ENCODE measurements around the gene DGKI. TPM values are rescaled to one million over a fixed set of nuclear protein-coding genes. Genes with fewer than 3 reads are reported as not detected.

The DGKI gene
- total RNA-seq, 1 experiment from 2014 or later = 0.15 TPM

GRCh38 chr7:137873979-137874777 is 27.4 kb upstream of the DGKI start:
- TF ChIP-seq YY1 (IDR thresholded peaks at IDR 0.05; ENCODE audit: extremely low read depth, insufficient replicate concordance, low read depth, low read length) (no peak), CBX3 (IDR thresholded peaks at IDR 0.05; ENCODE audit: low read depth) (no peak)
- DNase-seq (ENCODE audit: low read depth, low spot score) (no peak), ATAC-seq (no peak)
- Histone ChIP-seq H3K4me2 (ENCODE audit: low read length) (no peak overlapping the region), H3K9ac (ENCODE audit: low read length) (no peak overlapping the region), H3K4me3 (replicated peaks in 1 of 2; ENCODE audit: low read depth in 1 of 2, low read length in 2 of 2) (no peak overlapping the region), H3K79me2 (ENCODE audit: insufficient read depth, low read length) (no peaks in the 10 kb centered on the region), H4K20me1 (ENCODE audit: insufficient read depth) (no peaks in the 10 kb centered on the region), H3K27ac (ENCODE audit: low read depth, low read length) (no peak overlapping the region), H3K9me3 (ENCODE audit: control insufficient read depth in 1 of 2, insufficient read depth in 1 of 2, low read depth in 1 of 2, low read length in 2 of 2) (no peaks in the 10 kb centered on the region), H3K4me1 (ENCODE audit: control insufficient read depth in 1 of 2, insufficient read depth in 2 of 2, low read length in 2 of 2) (no peaks in the 10 kb centered on the region), H2AFZ (ENCODE audit: low read depth, low read length, poor library complexity, severe bottlenecking) (no peak overlapping the region), H3K9me2 (ENCODE audit: insufficient read depth) (no peaks in the 10 kb centered on the region), H3K36me3 (ENCODE audit: control insufficient read depth in 1 of 2, insufficient read depth in 2 of 2, low read length in 2 of 2) (no peaks in the 10 kb centered on the region; a peak in 2 of 4 replicates), H3K27me3 (ENCODE audit: insufficient read depth, low read length) (no peaks in the 10 kb centered on the region)
- intact Hi-C loops (cut with micrococcal nuclease) = no loop called here
- RAD21 ChIA-PET (ENCODE audit: low non-redundant PET in 1 of 2, low total read pairs in 2 of 2, uncharacterized antibody in 2 of 2, unreplicated experiment in 2 of 2) = no interaction called here
- POLR2A ChIA-PET = no interaction called here
- BruUV-seq (replicated peaks) = no TSS peak
- CTCF ChIA-PET = no interaction called here

- H3K4me3 ChIP-seq (replicated peaks in 1 of 2; ENCODE audit: low read depth in 1 of 2, low read length in 2 of 2) = no peak overlapping the region
- H3K27ac ChIP-seq (ENCODE audit: low read depth, low read length) = no peak overlapping the region
- H3K9ac ChIP-seq (ENCODE audit: low read length) = no peak overlapping the region
- POLR2A ChIA-PET = no interaction called here
- H3K4me1 ChIP-seq (ENCODE audit: control insufficient read depth in 1 of 2, insufficient read depth in 2 of 2, low read length in 2 of 2) = no peaks in the 10 kb centered on the region
- H3K79me2 ChIP-seq (ENCODE audit: insufficient read depth, low read length) = no peaks in the 10 kb centered on the region
- DNase-seq (ENCODE audit: low read depth, low spot score) (no peak), ATAC-seq (no peak)
- H3K9me3 ChIP-seq (ENCODE audit: control insufficient read depth in 1 of 2, insufficient read depth in 1 of 2, low read depth in 1 of 2, low read length in 2 of 2) = no peaks in the 10 kb centered on the region
- no peak overlapping the region for H2AFZ ChIP-seq (ENCODE audit: low read depth, low read length, poor library complexity, severe bottlenecking)
- RAD21 ChIA-PET (ENCODE audit: low non-redundant PET in 1 of 2, low total read pairs in 2 of 2, uncharacterized antibody in 2 of 2, unreplicated experiment in 2 of 2) = no interaction called here
- no peaks in the 10 kb centered on the region for H3K9me2 ChIP-seq (ENCODE audit: insufficient read depth)
- no peaks in the 10 kb centered on the region for H4K20me1 ChIP-seq (ENCODE audit: insufficient read depth)
- BruUV-seq (replicated peaks) = no TSS peak
- H3K27me3 ChIP-seq (ENCODE audit: insufficient read depth, low read length) = no peaks in the 10 kb centered on the region
- intact Hi-C loops (cut with micrococcal nuclease) = no loop called here
- no peaks in the 10 kb centered on the region; a peak in 1 of 4 replicates for H3K36me3 ChIP-seq (ENCODE audit: control insufficient read depth in 1 of 2, insufficient read depth in 2 of 2, low read length in 2 of 2)
- no peak overlapping the region for H3K4me2 ChIP-seq (ENCODE audit: low read length)
- CTCF ChIA-PET = no interaction called here
- TF ChIP-seq YY1 (IDR thresholded peaks at IDR 0.05; ENCODE audit: extremely low read depth, insufficient replicate concordance, low read depth, low read length) = no peak
- no peak for TF ChIP-seq TCF7L2 (IDR thresholded peaks at IDR 0.05; ENCODE audit: borderline replicate concordance, extremely low read depth, insufficient read depth, insufficient read length)
- no peak for TF ChIP-seq MAX (IDR thresholded peaks at IDR 0.05)
- TF ChIP-seq ZBTB33 (IDR thresholded peaks at IDR 0.05; ENCODE audit: extremely low read depth, insufficient replicate concordance, low read length) = no peak
- TF ChIP-seq CEBPB (IDR thresholded peaks at IDR 0.05; ENCODE audit: low read depth) = no peak
- no peak for TF ChIP-seq ATF3 (IDR thresholded peaks at IDR 0.05)
- no peak for TF ChIP-seq POLR2A (IDR thresholded peaks at IDR 0.05; ENCODE audit: borderline replicate concordance, extremely low read depth, insufficient read depth, insufficient read length)
- TF ChIP-seq RAD21 (IDR thresholded peaks at IDR 0.05; ENCODE audit: low read depth) = no peak
- TF ChIP-seq CTCF (IDR thresholded peaks at IDR 0.05 in 2 of 3, conservative IDR thresholded peaks at IDR 0.05 in 1 of 3; ENCODE audit: borderline replicate concordance in 1 of 3, insufficient read depth in 1 of 3, low read depth in 2 of 3, low read length in 2 of 3) = no peak
- TF ChIP-seq ZFX (IDR thresholded peaks at IDR 0.05) = no peak
Measured at GRCh38 chr7:137873524-137873923, 26.8 kb upstream of the DGKI start.

Measured in HCT116 (cell line).